CD14-positive monocyte (primary cell): ENCODE results near the gene TP53I13. TPM values are rescaled to one million over a fixed set of nuclear protein-coding genes. Genes with fewer than 3 reads are reported as not detected.
A peak's percentile ranks its signal among the peaks of the same experiment; 100 is the strongest.

Experiments used
- DNase-seq, 3 donors: peaks; one replicate each; pipeline ENCODE4 v3.0.0-alpha.2; 2011 to 2022
- H2AFZ ChIP-seq: 2 replicates; pipeline ENCODE4 v1.6.0; 2012; ENCODE audit warnings: mild to moderate bottlenecking, low read depth, low read length, inconsistent platforms; ENCODE audit not compliant: insufficient read depth, poor library complexity, severe bottlenecking
- H3K27ac ChIP-seq, 2 donors: 1 replicate in 1 of 2; 2 replicates in 1 of 2; pipeline ENCODE4 v1.5.1; 2012 to 2013; ENCODE audit warnings: low read length in 2 of 2, control low read depth in 1 of 2, inconsistent platforms in 1 of 2, low read depth in 1 of 2, mild to moderate bottlenecking in 1 of 2
- H3K27me3 ChIP-seq, 2 donors: one replicate each; pipeline versions ENCODE4 v1.6.0 to v1.6.1; 2011 to 2013; ENCODE audit warnings: low read length in 2 of 2; ENCODE audit not compliant: control insufficient read depth in 2 of 2, insufficient read depth in 2 of 2
- H3K36me3 ChIP-seq, 2 donors: replicated peaks in 1 of 2; 1 replicate in 1 of 2; 2 replicates in 1 of 2; pipeline versions ENCODE4 v1.5.1 to v1.6.1; 2012 to 2013; ENCODE audit warnings: low read length in 2 of 2, control low read depth in 1 of 2, inconsistent platforms in 1 of 2, mild to moderate bottlenecking in 1 of 2; ENCODE audit not compliant: insufficient read depth in 2 of 2, control insufficient read depth in 1 of 2
- H3K4me1 ChIP-seq, 2 donors: 1 replicate in 1 of 2; 2 replicates in 1 of 2; pipeline versions ENCODE4 v1.5.1 to v1.6.1; 2012 to 2013; ENCODE audit warnings: low read length in 2 of 2, control low read depth in 1 of 2, inconsistent platforms in 1 of 2, mild to moderate bottlenecking in 1 of 2, moderate library complexity in 1 of 2; ENCODE audit not compliant: insufficient read depth in 2 of 2, control insufficient read depth in 1 of 2
- H3K4me2 ChIP-seq: replicated peaks from 2 replicates; pipeline ENCODE3; 2012; ENCODE audit warnings: low read length, moderate library complexity, mild to moderate bottlenecking; ENCODE audit not compliant: poor library complexity, severe bottlenecking; ENCODE audit errors: extremely low read depth
- H3K4me3 ChIP-seq, 3 experiments: fragments of 200-600 bp in 1 of 3; sonication (generic) in 1 of 3; replicated peaks in 1 of 3; 1 replicate in 2 of 3; 2 replicates in 1 of 3; pipeline ENCODE4 v1.5.1; 2011 to 2013; ENCODE audit warnings: low read length in 3 of 3, mild to moderate bottlenecking in 3 of 3, control low read depth in 2 of 3, low read depth in 2 of 3, inconsistent platforms in 1 of 3, moderate library complexity in 1 of 3
- H3K79me2 ChIP-seq: 2 replicates; pipeline ENCODE4 v1.6.0; 2012; ENCODE audit warnings: mild to moderate bottlenecking, control low read depth, inconsistent platforms, low read length, moderate library complexity; ENCODE audit not compliant: insufficient read depth
- H3K9ac ChIP-seq: 2 replicates; pipeline ENCODE4 v1.6.0; 2017; ENCODE audit warnings: low read length, mild to moderate bottlenecking; ENCODE audit not compliant: insufficient read depth, poor library complexity, severe bottlenecking
- H3K9me3 ChIP-seq, 2 donors: replicated peaks in 1 of 2; 1 replicate in 1 of 2; 2 replicates in 1 of 2; pipeline versions ENCODE4 v1.5.1 to v1.6.1; 2012 to 2013; ENCODE audit warnings: low read length in 2 of 2, control low read depth in 1 of 2; ENCODE audit not compliant: control insufficient read depth in 1 of 2, insufficient read depth in 1 of 2
- H4K20me1 ChIP-seq: 2 replicates; pipeline ENCODE4 v1.6.0; 2012; ENCODE audit warnings: mild to moderate bottlenecking, low read length, control low read depth, moderate library complexity; ENCODE audit not compliant: insufficient read depth
- H3K27ac Mint-ChIP-seq, 7 donors: one replicate each; pipeline ENCODE4 v1.8.0; 2020; ENCODE audit warnings: mild to moderate bottlenecking in 7 of 7, mixed read lengths in 7 of 7, moderate library complexity in 6 of 7, inconsistent platforms in 2 of 7
- H3K27me3 Mint-ChIP-seq, 3 donors: one replicate each; pipeline ENCODE4 v1.8.0; 2021 to 2022; ENCODE audit warnings: low read depth in 3 of 3, mild to moderate bottlenecking in 3 of 3, mixed read lengths in 3 of 3, moderate library complexity in 3 of 3, inconsistent platforms in 1 of 3
- H3K36me3 Mint-ChIP-seq, 2 donors: one replicate each; pipeline ENCODE4 v1.8.0; 2020; ENCODE audit warnings: mixed read lengths in 2 of 2, inconsistent platforms in 1 of 2, mild to moderate bottlenecking in 1 of 2
- H3K4me1 Mint-ChIP-seq: one replicate; pipeline ENCODE4 v1.8.0; 2020; ENCODE audit warnings: mild to moderate bottlenecking, mixed read lengths
- H3K4me3 Mint-ChIP-seq, 2 donors: one replicate each; pipeline ENCODE4 v1.8.0; 2020; ENCODE audit warnings: mild to moderate bottlenecking in 2 of 2, mixed read lengths in 2 of 2, moderate library complexity in 1 of 2
- H3K9me3 Mint-ChIP-seq, 7 donors: one replicate each; pipeline ENCODE4 v1.8.0; 2020 to 2022; ENCODE audit warnings: mixed read lengths in 7 of 7, mild to moderate bottlenecking in 6 of 7, moderate library complexity in 6 of 7, inconsistent platforms in 2 of 7
- CTCF ChIP-seq: fragments of 200-600 bp; IDR thresholded peaks from one replicate; pipeline ENCODE4 v1.8.0; 2022; ENCODE audit warnings: antibody characterized with exemption, mild to moderate bottlenecking
- WGBS: methylation state at CpG from one replicate; pipeline ENCODE4 v1.1.5; 2013; ENCODE audit warnings: missing lambda C conversion rate; ENCODE audit not compliant: insufficient coverage; 5-methylcytosine and 5-hydroxymethylcytosine counted together
- intact Hi-C, 2 donors: fragments of 100-400 bp; cut with micrococcal nuclease; formaldehyde crosslinking; loops; one replicate each; pipeline versions ENCODE4 v1.15.0 to v1.15.1; 2023
- polyA plus RNA-seq, 3 donors: library from polyadenylated mRNA; depleted of rRNA in 1 of 3; unstranded in 2 of 3; stranded (reverse) in 1 of 3; fragments of 300-500 nt in 2 of 3; fragments of >200 nt in 1 of 3; fragmentation: Illumina TruSeq in 2 of 3; gene quantifications; 1 replicate in 2 of 3; 2 replicates in 1 of 3; pipeline ENCODE4 v1.2.3, GENCODE V29; 2012 to 2021

TP53I13 gene
- polyA plus RNA-seq, 3 donors: 9.4 to 58.6 (median 14.4) TPM

- Mint-ChIP-seq H3K4me1 (no peaks in the 10 kb centered on the region), H3K27me3 (no peaks in the 10 kb centered on the region), H3K27ac (peak overlapping the region in 1 of 7 donors; percentile 53), H3K9me3 (peaks cover 0 to under 1% (median 0%) of the 10 kb centered on the region in 7 donors), H3K4me3 (no peak overlapping the region), H3K36me3 (peaks cover 35 to 51% of the 10 kb centered on the region in 2 donors)
- no peak for DNase-seq
- Histone ChIP-seq H3K4me3 (no peak overlapping the region), H3K36me3 (peaks cover 32 to 58% of the 10 kb centered on the region in 2 donors), H3K9me3 (no peaks in the 10 kb centered on the region), H2AFZ (no peak overlapping the region), H3K9ac (no peak overlapping the region), H4K20me1 (peaks cover 9% of the 10 kb centered on the region), H3K4me1 (no peaks in the 10 kb centered on the region), H3K27ac (no peak overlapping the region), H3K79me2 (no peaks in the 10 kb centered on the region), H3K4me2 (no peak overlapping the region), H3K27me3 (no peaks in the 10 kb centered on the region)
- no CpG with 5 or more reads among the region's 1 CpG for WGBS
- intact Hi-C loops: no loop called here
- no peak for TF ChIP-seq CTCF
Measured at GRCh38 chr17:29546830-29547229, 21.7 kb upstream of the TP53I13 start.

DNA sequence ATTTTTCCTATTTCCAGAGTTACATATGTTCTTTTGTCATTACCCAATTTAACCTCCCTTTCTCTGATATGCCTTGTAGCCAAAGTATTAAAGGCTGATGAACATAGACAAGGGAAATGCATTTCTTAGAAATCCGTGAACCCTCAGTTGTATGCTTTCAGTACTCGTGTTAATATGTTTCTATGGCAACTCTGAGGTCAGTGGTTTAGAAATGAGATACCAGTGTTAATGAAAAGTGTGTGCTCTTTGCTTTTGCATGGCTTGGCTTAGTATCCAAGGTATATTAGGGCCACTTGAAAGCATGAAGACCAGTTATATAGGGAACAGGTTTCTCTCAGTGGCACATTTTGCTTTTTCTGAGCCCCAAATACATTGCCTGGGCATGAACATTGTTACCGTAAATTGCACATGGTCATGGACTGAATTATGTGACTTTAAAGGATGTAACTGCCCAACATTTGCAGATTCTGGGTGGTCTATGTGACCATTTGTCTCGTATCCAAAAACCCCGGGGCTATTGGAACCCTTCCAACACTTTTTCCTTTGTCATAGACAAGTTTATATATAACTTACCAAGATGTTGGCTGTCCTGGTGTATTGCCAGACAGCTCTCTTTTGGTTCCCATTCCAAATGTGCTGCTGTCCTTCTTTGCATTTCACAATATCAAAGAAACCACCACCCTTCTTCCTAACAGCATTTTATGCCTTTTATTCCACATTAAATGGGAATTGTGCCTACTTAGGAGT lies 19.2 kb upstream of the TP53I13 start:
- DNase-seq: no peak
- Mint-ChIP-seq H3K36me3 (peaks cover 15 to 25% of the 10 kb centered on the region in 2 donors), H3K9me3 (peaks cover 0 to 3% (median 0%) of the 10 kb centered on the region in 7 donors), H3K4me3 (no peak overlapping the region), H3K4me1 (no peaks in the 10 kb centered on the region), H3K27me3 (no peaks in the 10 kb centered on the region), H3K27ac (no peak overlapping the region)
- intact Hi-C loops: no loop called here
- no peaks in the 10 kb centered on the region for H3K4me1 ChIP-seq
- TF ChIP-seq CTCF: no peak
- H3K27ac ChIP-seq: no peak overlapping the region
- H2AFZ ChIP-seq: no peak overlapping the region
- H3K4me3 ChIP-seq: no peak overlapping the region
- no peaks in the 10 kb centered on the region for H3K9me3 ChIP-seq
- H3K36me3 ChIP-seq: peaks cover 11 to 33% of the 10 kb centered on the region in 2 donors
- no peaks in the 10 kb centered on the region for H3K79me2 ChIP-seq
- peaks cover 9% of the 10 kb centered on the region for H4K20me1 ChIP-seq
- H3K27me3 ChIP-seq: no peaks in the 10 kb centered on the region
- H3K9ac ChIP-seq: no peak overlapping the region
- H3K4me2 ChIP-seq: no peak overlapping the region
- 0% methylated on average over 1 of the region's 5 CpGs for WGBS
